Measurements from ENCODE around the gene LMAN1. TPM values are rescaled to one million over a fixed set of nuclear protein-coding genes. Genes with fewer than 3 reads are reported as not detected.

LMAN1 gene, protein sequence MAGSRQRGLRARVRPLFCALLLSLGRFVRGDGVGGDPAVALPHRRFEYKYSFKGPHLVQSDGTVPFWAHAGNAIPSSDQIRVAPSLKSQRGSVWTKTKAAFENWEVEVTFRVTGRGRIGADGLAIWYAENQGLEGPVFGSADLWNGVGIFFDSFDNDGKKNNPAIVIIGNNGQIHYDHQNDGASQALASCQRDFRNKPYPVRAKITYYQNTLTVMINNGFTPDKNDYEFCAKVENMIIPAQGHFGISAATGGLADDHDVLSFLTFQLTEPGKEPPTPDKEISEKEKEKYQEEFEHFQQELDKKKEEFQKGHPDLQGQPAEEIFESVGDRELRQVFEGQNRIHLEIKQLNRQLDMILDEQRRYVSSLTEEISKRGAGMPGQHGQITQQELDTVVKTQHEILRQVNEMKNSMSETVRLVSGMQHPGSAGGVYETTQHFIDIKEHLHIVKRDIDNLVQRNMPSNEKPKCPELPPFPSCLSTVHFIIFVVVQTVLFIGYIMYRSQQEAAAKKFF
- 10 to 100 TPM; 57.4 to 72.5 TPM for total RNA-seq

DNA sequence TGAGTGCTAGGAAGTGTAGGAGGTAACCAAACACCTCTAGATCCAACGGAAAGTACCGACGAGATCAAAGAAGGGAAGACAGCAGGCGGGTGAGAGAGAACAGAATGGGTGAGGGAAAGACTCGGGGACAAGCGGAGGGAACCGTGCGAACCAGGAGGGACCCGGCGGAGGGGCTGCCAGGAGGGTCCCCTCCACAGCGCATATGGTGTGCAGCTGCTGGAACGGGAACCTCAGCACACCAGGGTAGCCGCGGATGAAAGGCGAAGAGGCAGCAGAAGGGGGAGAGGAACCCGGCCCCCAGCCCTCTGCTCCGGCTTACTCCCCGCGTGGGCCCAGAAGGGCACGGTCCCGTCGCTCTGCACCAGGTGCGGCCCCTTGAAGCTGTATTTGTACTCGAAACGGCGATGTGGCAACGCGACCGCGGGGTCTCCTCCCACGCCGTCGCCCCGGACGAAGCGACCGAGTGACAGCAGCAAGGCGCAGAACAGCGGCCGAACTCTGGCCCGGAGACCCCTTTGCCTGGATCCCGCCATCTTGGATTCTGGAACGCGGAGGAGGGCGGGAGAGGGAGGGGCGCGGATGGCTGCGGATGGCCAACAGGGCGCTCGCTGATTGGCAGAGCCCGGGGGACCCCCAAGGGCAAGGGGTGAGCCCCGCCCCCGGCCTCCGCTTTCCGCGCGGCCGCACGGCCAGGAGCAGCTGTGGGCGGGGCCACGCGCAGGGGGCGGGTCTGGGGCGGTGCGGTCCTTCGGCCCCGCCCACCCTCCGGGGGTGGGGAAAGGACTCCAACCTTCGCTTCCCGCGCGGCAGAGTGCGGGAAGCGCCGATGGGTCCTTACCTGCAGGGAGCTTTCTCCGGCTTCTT is at the start of gene LMAN1:
TSS of gene LMAN1 (minus strand) at position 554 of the 864 bp plus-strand sequence. CDS start at position 533, 21 bp downstream.
- peak; percentile 78 for DNase-seq (ENCODE audit: low spot score)
- TF ChIP-seq, protein P1, sequence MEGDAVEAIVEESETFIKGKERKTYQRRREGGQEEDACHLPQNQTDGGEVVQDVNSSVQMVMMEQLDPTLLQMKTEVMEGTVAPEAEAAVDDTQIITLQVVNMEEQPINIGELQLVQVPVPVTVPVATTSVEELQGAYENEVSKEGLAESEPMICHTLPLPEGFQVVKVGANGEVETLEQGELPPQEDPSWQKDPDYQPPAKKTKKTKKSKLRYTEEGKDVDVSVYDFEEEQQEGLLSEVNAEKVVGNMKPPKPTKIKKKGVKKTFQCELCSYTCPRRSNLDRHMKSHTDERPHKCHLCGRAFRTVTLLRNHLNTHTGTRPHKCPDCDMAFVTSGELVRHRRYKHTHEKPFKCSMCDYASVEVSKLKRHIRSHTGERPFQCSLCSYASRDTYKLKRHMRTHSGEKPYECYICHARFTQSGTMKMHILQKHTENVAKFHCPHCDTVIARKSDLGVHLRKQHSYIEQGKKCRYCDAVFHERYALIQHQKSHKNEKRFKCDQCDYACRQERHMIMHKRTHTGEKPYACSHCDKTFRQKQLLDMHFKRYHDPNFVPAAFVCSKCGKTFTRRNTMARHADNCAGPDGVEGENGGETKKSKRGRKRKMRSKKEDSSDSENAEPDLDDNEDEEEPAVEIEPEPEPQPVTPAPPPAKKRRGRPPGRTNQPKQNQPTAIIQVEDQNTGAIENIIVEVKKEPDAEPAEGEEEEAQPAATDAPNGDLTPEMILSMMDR (IDR thresholded peaks at IDR 0.05) = no peak
- Histone ChIP-seq H3K4me3 (peak within 1 kb of the TSS; percentile 98), H3K27ac (peak within 1 kb of the TSS; percentile 81 to 86), H3K9me3 (no peaks in the 10 kb centered on the region), H3K27me3 (replicated peaks; ENCODE audit: insufficient read depth) (no peaks in the 10 kb centered on the region), H3K36me3 (no peaks in the 10 kb centered on the region), H3K4me1 (ENCODE audit: control insufficient read depth in 1 of 2, low read depth in 2 of 2) (peaks cover 13 to 34% of the 10 kb centered on the region in 2 donors)
- ATAC-seq (ENCODE audit: insufficient number of reproducible peaks, low FRiP score, low read depth) = peak; percentile 84

DNA sequence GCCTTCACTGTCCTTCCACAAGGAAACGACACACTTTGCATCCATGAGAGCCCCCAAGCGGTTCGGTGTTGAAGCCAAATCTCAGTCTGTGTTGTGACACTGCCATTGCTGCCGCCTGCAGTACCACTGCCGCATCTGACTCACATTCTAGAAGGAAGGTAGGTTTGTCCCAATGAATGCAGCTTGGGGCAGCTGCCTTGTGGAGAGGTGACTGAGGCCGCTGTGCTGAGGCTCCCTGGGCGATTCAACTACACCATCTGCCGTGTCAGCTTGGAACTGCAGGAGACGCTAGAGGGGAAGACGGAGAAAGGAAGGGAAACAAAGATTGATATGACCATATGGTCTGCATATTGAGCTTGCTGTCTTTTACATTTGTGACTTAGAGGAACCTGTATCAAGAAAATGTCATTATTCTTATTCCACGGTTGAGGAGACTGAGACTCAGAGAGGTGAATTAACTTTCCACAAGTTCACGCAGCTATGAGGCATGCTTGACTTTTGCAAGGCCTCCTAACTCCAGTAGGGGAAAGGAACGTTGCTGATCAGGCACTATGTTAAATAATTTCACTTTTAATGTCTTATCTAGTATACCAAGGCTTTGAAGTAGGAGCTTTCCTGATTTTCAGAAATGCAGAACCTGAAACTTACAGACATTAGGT is 43.5 kb upstream of the LMAN1 start:
- Histone ChIP-seq H3K27ac (no peak overlapping the region), H3K36me3 (no peaks in the 10 kb centered on the region), H3K9me3 (no peaks in the 10 kb centered on the region), H3K4me3 (no peak overlapping the region), H3K4me1 (ENCODE audit: control insufficient read depth in 1 of 2, low read depth in 2 of 2) (no peaks in the 10 kb centered on the region), H3K27me3 (replicated peaks; ENCODE audit: insufficient read depth) (no peaks in the 10 kb centered on the region)
- no peak for ATAC-seq (ENCODE audit: insufficient number of reproducible peaks, low FRiP score, low read depth)
- TF ChIP-seq, protein P1 (IDR thresholded peaks at IDR 0.05) = peak; percentile 84
- DNase-seq (ENCODE audit: low spot score) = peak; percentile 3

DNA sequence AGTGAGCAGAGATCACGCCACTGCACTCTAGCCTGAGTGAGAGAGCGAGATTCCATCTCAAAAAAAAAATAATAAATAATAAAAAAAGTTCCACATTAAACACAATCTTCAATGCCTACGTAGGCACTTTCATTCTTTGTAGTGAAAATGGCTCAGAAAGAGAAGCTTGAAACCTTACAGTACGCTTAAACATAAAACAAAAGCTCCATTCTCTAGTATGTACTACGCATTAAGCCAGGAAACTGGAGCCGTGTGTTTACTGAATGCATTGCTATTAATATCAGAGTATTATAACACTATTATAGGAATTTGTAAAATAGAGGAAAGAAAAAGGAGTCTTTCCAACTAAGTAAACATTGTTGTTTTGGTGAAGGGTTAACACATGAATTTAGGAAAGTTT is 41.3 kb upstream of the LMAN1 start:
- DNase-seq (ENCODE audit: low spot score) (no peak), ATAC-seq (ENCODE audit: insufficient number of reproducible peaks, low FRiP score, low read depth) (no peak)
- H3K36me3 ChIP-seq = no peaks in the 10 kb centered on the region
- no peaks in the 10 kb centered on the region for H3K9me3 ChIP-seq
- H3K27ac ChIP-seq = no peak overlapping the region
- H3K4me1 ChIP-seq (ENCODE audit: control insufficient read depth in 1 of 2, low read depth in 2 of 2) = no peaks in the 10 kb centered on the region
- H3K4me3 ChIP-seq = no peak overlapping the region
- H3K27me3 ChIP-seq (replicated peaks; ENCODE audit: insufficient read depth) = no peaks in the 10 kb centered on the region
- TF ChIP-seq, protein P1 (IDR thresholded peaks at IDR 0.05) = no peak

DNA sequence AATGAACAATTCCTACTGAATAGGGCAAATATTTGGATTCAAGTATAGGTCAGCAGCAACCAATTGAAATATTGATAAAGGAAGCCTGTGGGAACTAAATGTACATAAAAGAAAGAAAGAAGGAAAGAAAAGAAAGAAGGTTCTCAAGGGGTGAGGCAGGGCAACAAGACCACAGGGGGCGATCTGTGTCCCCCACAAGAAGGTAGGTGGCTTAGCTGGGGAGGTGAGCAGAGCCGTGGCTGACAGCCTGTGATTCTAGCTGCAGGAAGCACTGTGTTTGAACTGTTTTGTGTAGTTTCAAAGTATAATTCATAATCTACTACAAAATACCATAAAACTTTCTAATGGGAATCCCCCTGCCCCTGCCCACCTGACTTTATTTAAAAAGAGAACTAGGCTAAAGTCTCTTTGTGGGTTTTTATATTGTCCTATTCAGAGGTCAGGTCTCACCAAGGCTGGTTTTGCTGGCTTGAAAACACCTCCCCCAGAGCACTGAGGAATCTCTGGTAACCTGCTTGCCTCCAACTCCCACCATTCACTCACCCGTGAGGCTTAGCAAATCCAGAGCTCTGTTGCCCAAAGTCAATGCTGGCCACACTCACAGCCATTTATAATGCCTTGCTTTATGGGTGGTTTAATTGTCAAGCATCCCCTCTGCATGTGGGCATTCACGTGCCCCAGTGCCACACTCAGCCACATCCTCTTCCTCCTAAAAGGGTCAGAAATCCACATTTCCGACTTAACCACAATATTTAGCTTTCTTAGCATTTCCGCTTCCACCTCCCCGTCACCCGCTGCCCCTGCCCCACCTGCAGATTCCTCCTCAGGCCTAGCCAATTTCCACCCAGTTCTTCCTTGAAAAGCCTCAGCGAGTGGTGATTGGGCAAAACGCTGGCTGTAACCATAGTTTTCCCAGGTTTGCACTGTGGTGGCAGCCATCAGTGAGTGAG is 36.4 kb upstream of the LMAN1 start:
- H3K36me3 ChIP-seq = no peaks in the 10 kb centered on the region
- DNase-seq (ENCODE audit: low spot score) (no peak), ATAC-seq (ENCODE audit: insufficient number of reproducible peaks, low FRiP score, low read depth) (no peak)
- H3K4me1 ChIP-seq (ENCODE audit: control insufficient read depth in 1 of 2, low read depth in 2 of 2) = no peaks in the 10 kb centered on the region
- TF ChIP-seq, protein P1 (IDR thresholded peaks at IDR 0.05) = no peak
- no peaks in the 10 kb centered on the region for H3K9me3 ChIP-seq
- no peak overlapping the region for H3K27ac ChIP-seq
- no peak overlapping the region for H3K4me3 ChIP-seq
- H3K27me3 ChIP-seq (replicated peaks; ENCODE audit: insufficient read depth) = no peaks in the 10 kb centered on the region

Measured in thoracic aorta (tissue), 2 donors.